Testis (tissue), 3 donors: ENCODE results near the gene ZNF618. TPM values are rescaled to one million over a fixed set of nuclear protein-coding genes. Genes with fewer than 3 reads are reported as not detected.

Experiments
- DNase-seq: peaks from one replicate; pipeline ENCODE4 v3.0.0-alpha.2; 2019
- H3K27ac ChIP-seq, 2 donors: fragments of 200-600 bp; sonication (generic); one replicate each; pipeline ENCODE4 v1.5.1; 2019
- H3K27me3 ChIP-seq: fragments of 200-600 bp; sonication (generic); one replicate; pipeline ENCODE4 v1.5.1; 2019
- H3K36me3 ChIP-seq: fragments of 200-600 bp; sonication (generic); one replicate; pipeline ENCODE4 v1.5.1; 2017; ENCODE audit warnings: low read depth; ENCODE audit errors: missing control alignments
- H3K4me1 ChIP-seq: fragments of 200-600 bp; sonication (generic); one replicate; pipeline ENCODE4 v1.5.1; 2019
- H3K4me3 ChIP-seq, 2 donors: fragments of 200-600 bp; sonication (generic); one replicate each; pipeline ENCODE4 v1.5.1; 2017 to 2019
- H3K9me3 ChIP-seq: fragments of 200-600 bp; sonication (generic); one replicate; pipeline ENCODE4 v1.5.1; 2017
- CTCF ChIP-seq, 3 experiments: fragments of 450-650 bp in 2 of 3; fragments of 200-600 bp in 1 of 3; sonication (generic) in 1 of 3; IDR thresholded peaks; one replicate each; pipeline ENCODE4 v1.5.1; 2016 to 2019; ENCODE audit warnings: antibody characterized with exemption in 3 of 3, mild to moderate bottlenecking in 2 of 3, moderate library complexity in 1 of 3
- POLR2A ChIP-seq: fragments of 450-650 bp; IDR thresholded peaks from one replicate; pipeline ENCODE4 v1.6.1; 2017; ENCODE audit warnings: antibody characterized with exemption, mild to moderate bottlenecking, moderate library complexity
- WGBS, 2 donors: methylation state at CpG; one replicate each; pipeline ENCODE4 v1.1.5; 2018; 5-methylcytosine and 5-hydroxymethylcytosine counted together
- intact Hi-C: fragments of 100-400 bp; cut with DNase I; formaldehyde crosslinking; loops from one replicate; pipeline ENCODE4 v1.15.1; 2023; ENCODE audit warnings: low total_unique reads
- polyA plus RNA-seq: library from polyadenylated mRNA; stranded (reverse); fragments of 350-450 nt; fragmentation: Illumina TruSeq; extraction: RNeasy Lipid Tissue Mini Kit (QIAGEN cat#74804); gene quantifications from one replicate; pipeline ENCODE4 v1.2.3, GENCODE V29; 2014; ENCODE audit warnings: low read depth, low replicate concordance; ENCODE audit not compliant: insufficient read depth
- total RNA-seq, 2 donors: library from RNA; depleted of rRNA; stranded (reverse); fragments of >200 nt; gene quantifications; one replicate each; pipeline ENCODE4 v1.2.3, GENCODE V29; 2016

The ZNF618 gene
- total and polyA plus RNA-seq, 3 donors from 2014 or later, result 6.8 to 15.2 (median 14.6) TPM

GRCh38 chr9:114071197-114071795 is 195.2 kb downstream of the ZNF618 start:
- Histone ChIP-seq H3K27ac (no peak overlapping the region), H3K9me3 (no peaks in the 10 kb centered on the region), H3K36me3 (no peaks in the 10 kb centered on the region), H3K4me1 (no peaks in the 10 kb centered on the region), H3K27me3 (no peaks in the 10 kb centered on the region), H3K4me3 (no peak overlapping the region)
- 90 to 96% methylated on average over 3 to 7 of the region's 7 CpGs for WGBS, 2 donors
- no peak for TF ChIP-seq POLR2A
- TF ChIP-seq CTCF (IDR thresholded peaks at IDR 0.05), result no peak
- DNase-seq, result no peak
- intact Hi-C loops, result no loop called here

- peak; percentile 52 for DNase-seq
- no peaks in the 10 kb centered on the region for H3K4me1 ChIP-seq
- intact Hi-C loops, result no loop called here
- H3K4me3 ChIP-seq, result no peak overlapping the region
- H3K27ac ChIP-seq, result no peak overlapping the region
- 76 to 81% methylated on average over 11 to 13 of the region's 14 CpGs for WGBS, 2 donors
- no peaks in the 10 kb centered on the region for H3K36me3 ChIP-seq
- no peaks in the 10 kb centered on the region for H3K9me3 ChIP-seq
- H3K27me3 ChIP-seq, result no peaks in the 10 kb centered on the region
- TF ChIP-seq POLR2A (no peak), CTCF (IDR thresholded peaks at IDR 0.05) (no peak)
These were observed 196.4 kb downstream of the ZNF618 start for GRCh38 chr9:114072184-114073140.

GRCh38 chr9:114075602-114076001 is 199.5 kb downstream of the ZNF618 start:
- Histone ChIP-seq H3K4me1 (no peaks in the 10 kb centered on the region), H3K4me3 (no peak overlapping the region), H3K27ac (no peak overlapping the region), H3K9me3 (no peaks in the 10 kb centered on the region), H3K36me3 (no peaks in the 10 kb centered on the region), H3K27me3 (no peaks in the 10 kb centered on the region)
- intact Hi-C loops, result no loop called here
- DNase-seq, result no peak
- 69 to 80% methylated on average over 4 of the region's 4 CpGs for WGBS, 2 donors
- no peak for TF ChIP-seq CTCF (IDR thresholded peaks at IDR 0.05)
- TF ChIP-seq POLR2A, result no peak

- no peaks in the 10 kb centered on the region for H3K36me3 ChIP-seq
- H3K27me3 ChIP-seq, result no peaks in the 10 kb centered on the region
- H3K27ac ChIP-seq, result no peak overlapping the region
- no peak overlapping the region for H3K4me3 ChIP-seq
- no peaks in the 10 kb centered on the region for H3K4me1 ChIP-seq
- no peaks in the 10 kb centered on the region for H3K9me3 ChIP-seq
- 87 to 88% methylated on average over 10 to 14 of the region's 14 CpGs for WGBS, 2 donors
- no peak for DNase-seq
- intact Hi-C loops, result no loop called here
- TF ChIP-seq CTCF (IDR thresholded peaks at IDR 0.05) (no peak), POLR2A (no peak)
These were observed 200.4 kb downstream of the ZNF618 start for GRCh38 chr9:114076237-114077161.
